Measurements from ENCODE around the gene ZNF608. TPM values are rescaled to one million over a fixed set of nuclear protein-coding genes. Genes with fewer than 3 reads are reported as not detected.

Gene ZNF608
- total RNA-seq, 1 donor from 2014 or later = 32.1 TPM

DNA sequence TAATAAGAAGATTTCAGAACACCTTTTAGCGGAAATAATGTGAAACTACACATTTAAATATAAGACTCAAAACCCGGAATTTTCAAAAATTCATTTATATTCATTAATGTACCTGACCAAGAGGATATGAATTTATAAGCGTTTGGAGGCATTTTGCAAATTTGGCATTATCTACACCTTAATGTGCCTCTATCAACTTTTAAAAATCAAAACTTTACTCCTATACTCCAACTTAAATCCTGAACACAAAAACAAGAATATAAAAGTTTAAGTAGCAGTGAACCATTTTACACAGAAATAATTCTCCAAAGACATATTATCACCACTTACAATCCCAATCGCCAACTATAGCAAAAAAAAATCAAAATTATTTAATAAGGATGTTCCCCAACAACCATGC lies 3.9 kb downstream of the ZNF608 start:
- Histone ChIP-seq H3K27me3 (no peaks in the 10 kb centered on the region), H3K9me3 (no peaks in the 10 kb centered on the region), H3K36me3 (no peaks in the 10 kb centered on the region), H3K4me3 (peak overlapping the region; percentile 70), H3K27ac (peak overlapping the region; percentile 91), H3K4me1 (peaks cover 19% of the 10 kb centered on the region)
- no peak for DNase-seq
- no peak for TF ChIP-seq CTCF (IDR thresholded peaks at IDR 0.05)
- intact Hi-C loops (cut with DNase I) = no loop called here
- ATAC-seq = no peak

DNA sequence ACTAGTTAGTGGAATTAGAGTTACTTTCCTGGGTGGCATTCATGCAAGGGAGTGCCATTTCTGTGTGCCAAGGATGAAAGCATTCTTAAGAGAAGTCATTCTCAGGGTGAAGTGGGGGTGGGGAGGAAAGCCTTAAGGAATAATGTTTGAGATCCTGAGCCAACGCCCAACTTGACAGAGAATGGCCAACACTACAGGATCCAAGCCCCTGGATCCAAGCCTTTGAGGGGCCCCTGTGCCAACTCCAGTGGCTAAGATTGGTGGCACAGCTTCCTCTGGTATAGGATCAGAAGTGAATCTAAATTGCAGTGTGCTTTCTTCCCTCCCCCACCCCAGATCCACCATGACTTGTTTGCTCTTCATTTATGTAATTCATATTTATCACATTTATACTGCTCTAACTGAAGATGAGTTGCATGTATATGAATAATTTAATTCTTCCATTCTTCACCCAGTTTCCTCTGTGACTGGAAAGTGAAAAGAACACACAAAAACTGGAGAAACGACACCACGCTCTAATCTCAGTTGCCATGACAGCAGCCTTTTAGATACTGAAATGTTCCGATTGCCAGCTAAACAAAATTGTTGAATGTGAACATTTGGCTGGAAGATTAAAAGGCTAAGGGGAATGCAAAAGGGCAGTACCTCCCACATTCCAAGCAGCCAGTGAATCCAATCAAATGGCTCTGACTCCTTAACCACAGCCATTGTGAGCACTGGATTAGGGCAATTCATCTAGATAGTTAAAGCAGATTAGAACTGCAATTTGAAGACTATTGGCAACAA lies 4.5 kb downstream of the ZNF608 start:
- peaks cover 23% of the 10 kb centered on the region for H3K4me1 ChIP-seq
- peak overlapping the region; percentile 70 for H3K4me3 ChIP-seq
- DNase-seq (no peak), ATAC-seq (peak; percentile 48)
- no peaks in the 10 kb centered on the region for H3K36me3 ChIP-seq
- H3K27ac ChIP-seq = peak overlapping the region; percentile 91
- no peak for TF ChIP-seq CTCF (IDR thresholded peaks at IDR 0.05)
- intact Hi-C loops (cut with DNase I) = no loop called here
- H3K27me3 ChIP-seq = no peaks in the 10 kb centered on the region
- no peaks in the 10 kb centered on the region for H3K9me3 ChIP-seq

- Histone ChIP-seq H3K9me3 (no peaks in the 10 kb centered on the region), H3K36me3 (no peaks in the 10 kb centered on the region), H3K4me1 (peaks cover 23% of the 10 kb centered on the region), H3K27me3 (no peaks in the 10 kb centered on the region), H3K4me3 (peak overlapping the region; percentile 70), H3K27ac (peak overlapping the region; percentile 91)
- ATAC-seq (no peak), DNase-seq (no peak)
- intact Hi-C loops (cut with DNase I) = no loop called here
- no peak for TF ChIP-seq CTCF (IDR thresholded peaks at IDR 0.05)
Observed at GRCh38 chr5:124740991-124741583, 5.4 kb downstream of the ZNF608 start.

GRCh38 chr5:124740071-124740470 lies 6.4 kb downstream of the ZNF608 start:
- no peak for ATAC-seq
- peak overlapping the region; percentile 70 for H3K4me3 ChIP-seq
- no peaks in the 10 kb centered on the region for H3K27me3 ChIP-seq
- peaks cover 30% of the 10 kb centered on the region for H3K4me1 ChIP-seq
- peak overlapping the region; percentile 58 for H3K27ac ChIP-seq
- no peaks in the 10 kb centered on the region for H3K36me3 ChIP-seq
- TF ChIP-seq CTCF (IDR thresholded peaks at IDR 0.05) = no peak
- no peak for DNase-seq
- intact Hi-C loops (cut with DNase I) = no loop called here
- no peaks in the 10 kb centered on the region for H3K9me3 ChIP-seq

- Histone ChIP-seq H3K4me1 (peaks cover 30% of the 10 kb centered on the region), H3K9me3 (no peaks in the 10 kb centered on the region), H3K27me3 (no peaks in the 10 kb centered on the region), H3K27ac (peak overlapping the region; percentile 58), H3K4me3 (peak overlapping the region; percentile 70), H3K36me3 (no peaks in the 10 kb centered on the region)
- ATAC-seq (no peak), DNase-seq (no peak)
- TF ChIP-seq CTCF (IDR thresholded peaks at IDR 0.05) = no peak
- intact Hi-C loops (cut with DNase I) = no loop called here
Observed at GRCh38 chr5:124739634-124740025, 6.8 kb downstream of the ZNF608 start.
